Measurements from ENCODE around the gene DMKN. TPM values are rescaled to one million over a fixed set of nuclear protein-coding genes. Genes with fewer than 3 reads are reported as not detected.

Gene DMKN
- total RNA-seq, 1 donor from 2014 or later, result not detected

DNA sequence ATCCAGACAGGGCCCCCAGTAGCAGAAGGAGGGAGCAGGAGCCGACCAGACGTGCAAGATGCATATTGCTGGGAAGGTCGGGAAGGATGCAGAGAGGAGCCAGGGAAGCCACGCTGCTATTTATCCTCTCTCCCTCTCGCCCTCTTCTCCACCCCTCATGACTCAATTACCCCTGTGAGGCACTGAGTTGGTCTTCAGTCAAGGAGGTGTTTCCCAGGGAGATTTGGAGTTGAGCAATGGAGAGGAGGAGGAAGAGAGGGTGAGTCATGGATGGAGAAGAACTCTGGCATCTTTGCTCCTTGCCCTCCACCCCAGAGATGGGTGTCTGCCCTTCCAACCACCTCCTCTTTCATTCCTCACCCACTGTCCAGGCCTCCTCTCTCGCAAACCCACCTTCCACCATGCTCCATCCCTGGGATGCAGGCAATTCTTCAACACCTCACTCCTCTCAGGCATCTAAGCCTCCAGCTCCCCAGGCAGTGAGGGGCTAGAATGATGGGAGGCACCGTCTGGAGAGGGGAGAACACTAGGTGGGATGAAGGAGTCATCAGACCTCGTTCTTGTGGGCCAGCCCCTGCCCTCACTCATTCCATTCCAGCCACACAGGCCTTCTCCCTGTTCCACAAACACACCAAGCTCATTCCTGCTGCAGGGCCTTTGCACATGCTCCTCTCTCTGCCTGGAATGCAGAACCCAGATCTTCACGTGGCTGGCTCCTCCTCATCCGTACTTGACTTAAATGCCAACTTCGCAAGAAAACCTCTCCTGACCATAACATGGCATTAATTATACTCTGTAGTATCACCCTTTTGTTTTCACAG lies 15.0 kb upstream of the DMKN start, which contains the start of gene SBSN:
TSS of gene SBSN (minus strand) at position 94 of the 821 bp plus-strand sequence. CDS start at position 64, 30 bp downstream.
- H3K9ac ChIP-seq (ENCODE audit: low read depth in 1 of 3, low read length in 3 of 3), result no peak within 1 kb of the TSS
- no peaks in the 10 kb centered on the region for H3K36me3 ChIP-seq (ENCODE audit: control insufficient read depth in 3 of 3, insufficient read depth in 3 of 3, low read length in 3 of 3)
- no peak within 1 kb of the TSS for H3K27ac ChIP-seq (ENCODE audit: low read depth, low read length)
- H3K4me3 ChIP-seq (ENCODE audit: low read length in 3 of 3), result no peak within 1 kb of the TSS
- no peaks in the 10 kb centered on the region for H3K9me3 ChIP-seq (ENCODE audit: control insufficient read depth in 3 of 3, low read length in 3 of 3)
- peaks cover 43 to 66% (median 64%) of the 10 kb centered on the region in 3 donors for H3K27me3 ChIP-seq (ENCODE audit: control insufficient read depth in 3 of 3, insufficient read depth in 3 of 3, low read length in 3 of 3)
- no peaks in the 10 kb centered on the region for H3K4me1 ChIP-seq (ENCODE audit: control insufficient read depth in 3 of 3, insufficient read depth in 3 of 3, low read length in 3 of 3)

DNA sequence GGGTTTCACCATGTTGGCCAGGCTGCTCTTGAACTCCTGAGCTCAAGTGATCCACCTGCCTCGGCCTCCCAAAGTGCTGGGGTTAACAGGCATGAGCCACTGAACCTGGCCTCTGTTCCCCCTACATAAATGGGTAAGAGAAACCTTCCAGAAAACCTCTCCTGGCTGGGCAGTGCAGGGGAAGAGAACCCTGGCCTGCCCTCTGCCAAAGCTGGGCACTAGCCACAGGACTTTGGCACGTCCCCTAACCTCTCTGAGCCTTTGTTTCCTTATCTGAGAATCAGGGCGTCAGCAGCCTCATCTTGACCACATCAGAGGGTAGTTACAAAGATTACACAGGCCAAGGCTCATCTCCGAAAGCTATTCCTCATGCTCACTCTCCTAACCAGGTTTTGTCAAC lies 12.4 kb upstream of the DMKN start:
- Histone ChIP-seq H3K27ac (ENCODE audit: low read depth, low read length) (no peak overlapping the region), H3K36me3 (ENCODE audit: control insufficient read depth in 3 of 3, insufficient read depth in 3 of 3, low read length in 3 of 3) (no peaks in the 10 kb centered on the region), H3K27me3 (ENCODE audit: control insufficient read depth in 3 of 3, insufficient read depth in 3 of 3, low read length in 3 of 3) (peaks cover 31 to 50% (median 47%) of the 10 kb centered on the region in 3 donors), H3K9me3 (ENCODE audit: control insufficient read depth in 3 of 3, low read length in 3 of 3) (no peaks in the 10 kb centered on the region), H3K4me3 (ENCODE audit: low read length in 3 of 3) (no peak overlapping the region), H3K9ac (ENCODE audit: low read depth in 1 of 3, low read length in 3 of 3) (no peak overlapping the region), H3K4me1 (ENCODE audit: control insufficient read depth in 3 of 3, insufficient read depth in 3 of 3, low read length in 3 of 3) (no peaks in the 10 kb centered on the region)

DNA sequence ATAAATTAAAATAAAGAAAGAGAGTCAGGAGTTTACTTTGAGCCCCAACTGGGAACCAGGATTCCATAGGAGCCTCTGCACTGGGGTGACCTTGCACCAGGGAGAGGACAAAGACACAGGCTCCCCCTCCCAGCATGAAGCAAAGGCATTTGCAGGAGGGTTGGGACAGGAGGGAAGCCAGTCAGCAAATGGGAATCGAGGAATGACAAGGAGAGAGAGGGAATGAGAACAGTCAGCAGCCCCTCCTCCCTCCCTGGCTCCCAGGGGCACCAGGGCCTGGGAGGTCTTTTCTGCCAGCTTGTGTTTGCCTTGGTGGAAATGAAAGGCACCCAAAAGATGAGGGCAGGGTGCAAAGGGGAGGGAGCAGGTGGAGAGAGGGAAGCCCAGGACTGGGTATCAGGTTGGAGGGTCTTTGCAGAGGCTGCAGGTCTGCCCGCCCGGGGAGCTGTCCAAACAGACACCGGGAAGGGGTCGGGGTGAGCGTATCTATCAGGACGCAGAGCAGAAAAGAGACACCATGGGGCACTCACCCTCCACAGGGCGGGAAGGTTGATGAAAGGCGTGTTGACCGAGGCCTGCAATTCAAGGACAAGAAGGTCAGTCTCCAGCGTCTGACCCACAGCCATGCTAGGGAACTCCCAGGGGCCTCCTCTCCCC lies 10.9 kb upstream of the DMKN start:
- H3K4me3 ChIP-seq (ENCODE audit: low read length in 3 of 3), result no peak overlapping the region
- H3K9ac ChIP-seq (ENCODE audit: low read depth in 1 of 3, low read length in 3 of 3), result no peak overlapping the region
- no peaks in the 10 kb centered on the region for H3K36me3 ChIP-seq (ENCODE audit: control insufficient read depth in 3 of 3, insufficient read depth in 3 of 3, low read length in 3 of 3)
- no peak overlapping the region for H3K27ac ChIP-seq (ENCODE audit: low read depth, low read length)
- no peaks in the 10 kb centered on the region for H3K4me1 ChIP-seq (ENCODE audit: control insufficient read depth in 3 of 3, insufficient read depth in 3 of 3, low read length in 3 of 3)
- peaks cover 26 to 50% (median 38%) of the 10 kb centered on the region in 3 donors for H3K27me3 ChIP-seq (ENCODE audit: control insufficient read depth in 3 of 3, insufficient read depth in 3 of 3, low read length in 3 of 3)
- H3K9me3 ChIP-seq (ENCODE audit: control insufficient read depth in 3 of 3, low read length in 3 of 3), result no peaks in the 10 kb centered on the region

DNA sequence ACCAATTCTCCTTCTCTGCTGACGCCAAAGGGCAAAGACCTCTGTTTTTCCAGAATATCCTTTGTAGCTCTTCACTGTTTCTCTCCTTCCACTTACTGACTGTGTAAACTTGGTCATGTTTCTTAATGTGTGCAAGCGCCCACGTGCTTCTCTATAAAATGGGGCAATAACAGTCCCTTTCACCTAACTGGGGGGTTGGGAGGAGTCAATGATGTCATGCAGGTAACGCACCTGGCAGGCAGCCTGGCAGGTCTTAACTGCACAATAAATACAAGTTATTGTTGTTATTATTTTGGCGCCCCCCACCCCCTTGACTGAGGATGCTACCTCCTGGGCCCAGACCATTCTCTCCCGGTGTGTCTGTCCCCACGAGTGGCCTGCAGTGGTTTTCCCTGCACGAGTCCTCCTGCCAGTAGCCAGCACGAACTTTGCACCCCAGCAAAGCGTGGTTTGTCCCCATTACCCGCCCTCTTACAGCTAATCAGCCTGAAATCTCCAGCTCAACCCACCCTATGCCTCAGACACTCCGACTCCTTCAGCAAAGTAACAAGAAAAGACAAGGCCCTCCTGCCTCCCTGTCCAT lies 9.4 kb upstream of the DMKN start:
- no peaks in the 10 kb centered on the region for H3K36me3 ChIP-seq (ENCODE audit: control insufficient read depth in 3 of 3, insufficient read depth in 3 of 3, low read length in 3 of 3)
- H3K27ac ChIP-seq (ENCODE audit: low read depth, low read length), result no peak overlapping the region
- no peaks in the 10 kb centered on the region for H3K4me1 ChIP-seq (ENCODE audit: control insufficient read depth in 3 of 3, insufficient read depth in 3 of 3, low read length in 3 of 3)
- H3K4me3 ChIP-seq (ENCODE audit: low read length in 3 of 3), result no peak overlapping the region
- no peaks in the 10 kb centered on the region for H3K9me3 ChIP-seq (ENCODE audit: control insufficient read depth in 3 of 3, low read length in 3 of 3)
- peaks cover 20 to 44% (median 34%) of the 10 kb centered on the region in 3 donors for H3K27me3 ChIP-seq (ENCODE audit: control insufficient read depth in 3 of 3, insufficient read depth in 3 of 3, low read length in 3 of 3)
- no peak overlapping the region for H3K9ac ChIP-seq (ENCODE audit: low read depth in 1 of 3, low read length in 3 of 3)

DNA sequence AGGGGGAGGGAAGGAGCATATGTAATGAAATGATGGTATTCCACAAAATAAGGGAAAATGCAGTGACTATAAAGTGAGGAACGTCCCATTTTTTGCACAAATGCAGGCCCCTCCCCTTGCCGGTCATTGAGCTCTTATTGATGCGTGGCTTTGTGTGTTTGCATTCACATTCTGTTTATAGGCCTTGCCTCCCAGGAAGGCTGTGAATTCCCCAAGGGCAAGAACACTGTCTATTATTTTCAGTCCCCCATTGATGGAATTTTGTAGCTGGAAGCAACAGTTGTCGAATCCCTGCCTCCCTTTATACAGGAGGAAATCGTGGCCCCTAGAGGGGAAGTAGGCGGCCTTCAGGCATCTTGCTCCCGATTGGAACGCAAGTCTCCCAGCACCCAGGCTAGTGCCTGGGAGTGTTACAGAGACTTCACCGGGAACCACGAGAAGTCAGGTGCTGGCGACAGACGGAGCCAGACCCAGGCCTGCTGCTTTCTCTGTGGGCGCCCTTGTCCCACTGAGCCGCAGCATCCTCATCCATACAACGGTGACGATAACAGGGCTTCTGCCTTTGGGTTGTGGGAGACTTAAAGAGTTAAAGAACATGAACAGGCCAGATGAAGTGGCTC lies 7.8 kb upstream of the DMKN start:
- no peaks in the 10 kb centered on the region for H3K36me3 ChIP-seq (ENCODE audit: control insufficient read depth in 3 of 3, insufficient read depth in 3 of 3, low read length in 3 of 3)
- no peaks in the 10 kb centered on the region for H3K9me3 ChIP-seq (ENCODE audit: control insufficient read depth in 3 of 3, low read length in 3 of 3)
- H3K27ac ChIP-seq (ENCODE audit: low read depth, low read length), result no peak overlapping the region
- peaks cover 15 to 37% (median 33%) of the 10 kb centered on the region in 3 donors for H3K27me3 ChIP-seq (ENCODE audit: control insufficient read depth in 3 of 3, insufficient read depth in 3 of 3, low read length in 3 of 3)
- no peak overlapping the region for H3K9ac ChIP-seq (ENCODE audit: low read depth in 1 of 3, low read length in 3 of 3)
- no peak overlapping the region for H3K4me3 ChIP-seq (ENCODE audit: low read length in 3 of 3)
- H3K4me1 ChIP-seq (ENCODE audit: control insufficient read depth in 3 of 3, insufficient read depth in 3 of 3, low read length in 3 of 3), result no peaks in the 10 kb centered on the region

DNA sequence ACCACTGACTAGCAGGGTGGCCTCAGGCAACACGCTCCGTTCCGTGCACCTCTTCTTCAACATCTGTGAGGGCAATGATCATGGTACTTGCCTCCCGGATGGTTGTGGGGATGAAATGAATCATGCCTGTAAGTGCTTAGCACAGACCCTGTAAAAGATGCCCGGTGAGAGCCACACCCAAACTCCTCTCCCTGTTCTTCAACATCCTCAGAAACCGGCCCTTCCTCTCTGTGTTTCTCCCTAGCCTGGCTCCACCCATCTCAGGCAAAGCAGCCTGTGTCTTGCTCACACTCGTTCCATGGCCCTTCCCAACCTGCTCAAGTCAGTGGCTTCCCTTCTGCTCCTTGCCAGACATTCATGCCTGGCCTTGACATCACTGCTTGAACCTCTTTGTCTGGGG lies 5.8 kb upstream of the DMKN start:
- H3K27me3 ChIP-seq (ENCODE audit: control insufficient read depth in 3 of 3, insufficient read depth in 3 of 3, low read length in 3 of 3), result peaks cover 15 to 32% (median 24%) of the 10 kb centered on the region in 3 donors

DNA sequence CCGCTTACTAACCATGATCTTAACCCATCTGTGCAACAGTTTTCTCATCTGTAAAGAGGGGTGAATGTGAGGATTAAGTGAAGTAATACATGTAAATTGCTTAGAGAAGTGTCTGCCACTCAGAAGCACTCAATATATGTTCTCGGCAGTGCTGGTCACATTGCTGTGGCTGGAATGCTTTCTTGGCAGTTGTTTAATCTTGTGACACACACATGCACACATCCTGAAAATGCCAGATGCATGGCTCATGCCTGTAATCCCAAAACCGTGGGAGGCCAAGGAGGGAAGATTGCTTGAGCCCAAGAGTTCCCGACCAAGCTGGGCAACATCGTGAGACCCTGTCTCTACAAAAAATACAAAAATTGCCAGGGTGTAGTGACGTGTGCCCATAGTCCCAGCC lies 4.9 kb upstream of the DMKN start:
- no peaks in the 10 kb centered on the region for H3K4me1 ChIP-seq (ENCODE audit: control insufficient read depth in 3 of 3, insufficient read depth in 3 of 3, low read length in 3 of 3)
- no peak overlapping the region for H3K27ac ChIP-seq (ENCODE audit: low read depth, low read length)
- no peak overlapping the region for H3K4me3 ChIP-seq (ENCODE audit: low read length in 3 of 3)
- H3K9me3 ChIP-seq (ENCODE audit: control insufficient read depth in 3 of 3, low read length in 3 of 3), result no peaks in the 10 kb centered on the region
- peaks cover 20 to 38% (median 31%) of the 10 kb centered on the region in 3 donors for H3K27me3 ChIP-seq (ENCODE audit: control insufficient read depth in 3 of 3, insufficient read depth in 3 of 3, low read length in 3 of 3)
- H3K36me3 ChIP-seq (ENCODE audit: control insufficient read depth in 3 of 3, insufficient read depth in 3 of 3, low read length in 3 of 3), result no peaks in the 10 kb centered on the region
- H3K9ac ChIP-seq (ENCODE audit: low read depth in 1 of 3, low read length in 3 of 3), result no peak overlapping the region

More for the DNA sequence above, 5.8 kb upstream of the DMKN start:
- H3K27ac ChIP-seq (ENCODE audit: low read depth, low read length), result no peak overlapping the region
- no peaks in the 10 kb centered on the region for H3K36me3 ChIP-seq (ENCODE audit: control insufficient read depth in 3 of 3, insufficient read depth in 3 of 3, low read length in 3 of 3)
- no peaks in the 10 kb centered on the region for H3K4me1 ChIP-seq (ENCODE audit: control insufficient read depth in 3 of 3, insufficient read depth in 3 of 3, low read length in 3 of 3)
- H3K9ac ChIP-seq (ENCODE audit: low read depth in 1 of 3, low read length in 3 of 3), result no peak overlapping the region
- H3K4me3 ChIP-seq (ENCODE audit: low read length in 3 of 3), result no peak overlapping the region
- no peaks in the 10 kb centered on the region for H3K9me3 ChIP-seq (ENCODE audit: control insufficient read depth in 3 of 3, low read length in 3 of 3)

DNA sequence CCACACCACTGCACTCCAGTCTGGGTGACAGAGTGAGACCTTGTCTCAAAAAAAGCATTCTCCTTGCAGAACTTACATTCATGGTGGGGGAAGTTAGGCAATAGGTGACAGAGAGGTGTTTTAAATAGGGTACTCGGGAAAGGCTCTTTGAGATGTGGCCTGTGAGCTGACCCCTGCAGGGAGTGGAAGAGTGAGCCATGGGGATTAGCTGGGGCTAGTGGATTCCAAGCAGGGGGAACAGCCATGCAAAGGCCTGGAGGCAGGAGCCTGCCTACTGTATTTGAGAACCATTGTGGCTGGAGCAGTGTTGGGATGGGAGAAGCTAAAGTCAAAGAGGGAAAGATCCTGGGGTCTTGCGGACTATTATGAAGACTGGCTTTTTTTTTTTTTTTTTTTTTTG lies 3.9 kb upstream of the DMKN start:
- Histone ChIP-seq H3K36me3 (ENCODE audit: control insufficient read depth in 3 of 3, insufficient read depth in 3 of 3, low read length in 3 of 3) (no peaks in the 10 kb centered on the region), H3K9me3 (ENCODE audit: control insufficient read depth in 3 of 3, low read length in 3 of 3) (no peaks in the 10 kb centered on the region), H3K4me3 (ENCODE audit: low read length in 3 of 3) (no peak overlapping the region), H3K9ac (ENCODE audit: low read depth in 1 of 3, low read length in 3 of 3) (no peak overlapping the region), H3K27me3 (ENCODE audit: control insufficient read depth in 3 of 3, insufficient read depth in 3 of 3, low read length in 3 of 3) (peaks cover 29 to 45% (median 36%) of the 10 kb centered on the region in 3 donors), H3K4me1 (ENCODE audit: control insufficient read depth in 3 of 3, insufficient read depth in 3 of 3, low read length in 3 of 3) (no peaks in the 10 kb centered on the region), H3K27ac (ENCODE audit: low read depth, low read length) (no peak overlapping the region)

DNA sequence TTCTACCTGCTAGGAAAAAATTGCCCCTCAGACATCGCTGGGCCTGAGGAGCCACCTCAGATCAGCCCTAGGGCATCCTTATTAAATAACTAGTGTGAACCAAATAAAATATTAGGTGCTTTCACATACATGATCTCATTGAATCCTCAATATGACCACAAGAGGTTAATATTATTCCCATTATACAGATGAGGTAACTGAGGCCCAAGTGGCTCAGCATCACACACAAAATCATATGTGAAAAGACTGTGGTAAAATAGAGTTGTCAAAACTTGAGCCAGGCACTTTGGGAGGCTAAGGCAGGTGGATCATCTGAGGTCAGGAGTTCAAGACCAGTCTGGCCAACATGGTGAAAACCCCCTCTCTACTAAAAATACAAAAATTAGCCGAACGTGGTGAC lies 2.9 kb upstream of the DMKN start:
- Histone ChIP-seq H3K9ac (ENCODE audit: low read depth in 1 of 3, low read length in 3 of 3) (no peak overlapping the region), H3K36me3 (ENCODE audit: control insufficient read depth in 3 of 3, insufficient read depth in 3 of 3, low read length in 3 of 3) (no peaks in the 10 kb centered on the region), H3K4me3 (ENCODE audit: low read length in 3 of 3) (no peak overlapping the region), H3K27me3 (ENCODE audit: control insufficient read depth in 3 of 3, insufficient read depth in 3 of 3, low read length in 3 of 3) (peaks cover 37 to 53% (median 44%) of the 10 kb centered on the region in 3 donors), H3K4me1 (ENCODE audit: control insufficient read depth in 3 of 3, insufficient read depth in 3 of 3, low read length in 3 of 3) (no peaks in the 10 kb centered on the region), H3K9me3 (ENCODE audit: control insufficient read depth in 3 of 3, low read length in 3 of 3) (no peaks in the 10 kb centered on the region), H3K27ac (ENCODE audit: low read depth, low read length) (no peak overlapping the region)

Measured in skeletal muscle tissue (tissue), 4 donors.